HepG2 (cell line): ENCODE data around the gene AKAP10. TPM values are rescaled to one million over a fixed set of nuclear protein-coding genes. Genes with fewer than 3 reads are reported as not detected.

ENCODE experiments used
- ATAC-seq: fragments of 200-7000 bp; cut with Tn5 transposase; 3 replicates; pipeline ENCODE4 v1.9.1; 2020; ENCODE audit warnings: mild to moderate bottlenecking, moderate library complexity
- BruUV-seq: library from RNA; stranded (reverse); fragments of 400-500 nt; replicated peaks from 2 replicates; lab custom pipeline; 2021; lab: Mats Ljungman, UMichigan
- CTCF ChIA-PET: fragments of 300-600 bp; formaldehyde crosslinking; extraction: SDS; loops from one replicate; lab custom pipeline; 2021; ENCODE audit warnings: low total read pairs, inconsistent platforms, low intra/inter-chr PET ratio; lab: Yijun Ruan, JAX
- POLR2A ChIA-PET: fragments of 350-600 bp; sonication (Branson Sonifier 250); formaldehyde crosslinking; loops from one replicate; lab custom pipeline; 2020; ENCODE audit warnings: antibody characterized with exemption, inconsistent platforms; lab: Yijun Ruan, JAX
- DNase-seq: peaks from one replicate; pipeline ENCODE4 v3.0.0-alpha.2; 2015; ENCODE audit warnings: low spot score
- FAIRE-seq: peaks from 3 replicates; lab custom pipeline; 2011; peaks lifted over from hg19 to GRCh38; lab: Jason Lieb, UNC
- H2AFZ ChIP-seq: one replicate; pipeline ENCODE4 v1.6.1; 2011; ENCODE audit warnings: low read length, inconsistent platforms
- H3K27ac ChIP-seq: fragments of 300-600 bp; 3 replicates; pipeline ENCODE4 v1.8.0; 2011; ENCODE audit warnings: mixed run types, mild to moderate bottlenecking, mixed read lengths, low read length, inconsistent platforms; ENCODE audit not compliant: insufficient read depth; ENCODE audit errors: extremely low read length
- H3K27me3 ChIP-seq, 2 experiments: fragments of 200-600 bp in 1 of 2; 2 replicates in 1 of 2; 3 replicates in 1 of 2; pipeline versions ENCODE4 v1.6.0 to v1.8.0; 2011; ENCODE audit warnings: low read length in 2 of 2, mild to moderate bottlenecking in 2 of 2, moderate library complexity in 2 of 2, inconsistent platforms in 1 of 2; ENCODE audit not compliant: insufficient read depth in 2 of 2, control insufficient read depth in 1 of 2
- H3K36me3 ChIP-seq, 2 experiments: fragments of 200-600 bp in 1 of 2; replicated peaks in 1 of 2; 2 replicates in 1 of 2; 3 replicates in 1 of 2; pipeline versions ENCODE4 v1.5.1 to v1.8.0; 2011; ENCODE audit warnings: low read length in 2 of 2, inconsistent platforms in 1 of 2; ENCODE audit not compliant: insufficient read depth in 2 of 2, control insufficient read depth in 1 of 2
- H3K4me1 ChIP-seq: 2 replicates; pipeline ENCODE4 v1.5.1; 2012; ENCODE audit warnings: low read length, inconsistent platforms; ENCODE audit not compliant: insufficient read depth
- H3K4me2 ChIP-seq: 2 replicates; pipeline ENCODE4 v1.6.0; 2011; ENCODE audit warnings: low read depth, low read length, inconsistent platforms
- H3K4me3 ChIP-seq, 3 experiments: fragments of 200-600 bp in 1 of 3; sonication (generic), shearing (Covaris generic) in 1 of 3; replicated peaks in 1 of 3; 2 replicates each; pipeline ENCODE4 v1.5.1; 2011 to 2016; ENCODE audit warnings: low read length in 3 of 3, inconsistent platforms in 2 of 3, low read depth in 2 of 3, mild to moderate bottlenecking in 2 of 3, control low read depth in 1 of 3, mixed read lengths in 1 of 3; ENCODE audit not compliant: insufficient read depth in 1 of 3
- H3K79me2 ChIP-seq: one replicate; pipeline ENCODE4 v1.6.1; 2011; ENCODE audit warnings: low read length, inconsistent platforms; ENCODE audit not compliant: insufficient read depth
- H3K9ac ChIP-seq: 2 replicates; pipeline ENCODE4 v1.6.0; 2011; ENCODE audit warnings: mild to moderate bottlenecking, low read depth, low read length, inconsistent platforms; ENCODE audit not compliant: insufficient read depth
- H3K9me3 ChIP-seq: 2 replicates; pipeline ENCODE4 v1.5.1; 2012; ENCODE audit warnings: mild to moderate bottlenecking, low read length
- H4K20me1 ChIP-seq: 2 replicates; pipeline ENCODE4 v1.6.0; 2011; ENCODE audit warnings: inconsistent platforms, mild to moderate bottlenecking, low read length, moderate library complexity; ENCODE audit not compliant: insufficient read depth
- CAMTA2 ChIP-seq: sonication (generic); formaldehyde crosslinking; IDR thresholded peaks from 2 replicates; pipeline ENCODE4 v1.4.0; 2020; ENCODE audit warnings: mild to moderate bottlenecking, missing genetic modification reagents, borderline replicate concordance
- EEA1 ChIP-seq: sonication (generic); formaldehyde crosslinking; IDR thresholded peaks from 2 replicates; pipeline ENCODE4 v1.5.1; 2020; ENCODE audit warnings: mild to moderate bottlenecking, missing genetic modification reagents, borderline replicate concordance
- FOXO1 ChIP-seq: sonication (generic); formaldehyde crosslinking; IDR thresholded peaks from 2 replicates; pipeline ENCODE4 v1.4.0; 2020; ENCODE audit warnings: missing genetic modification reagents
- HNRNPUL1 ChIP-seq: fragments of 200-400 bp; formaldehyde crosslinking; IDR thresholded peaks from 2 replicates; pipeline ENCODE4 v1.6.1; 2017; ENCODE audit warnings: low read depth, mild to moderate bottlenecking, low read length, moderate library complexity
- MIER3 ChIP-seq: IDR thresholded peaks from 2 replicates; pipeline ENCODE4 v1.6.1; 2016; ENCODE audit warnings: missing compliant biosample characterization, borderline replicate concordance
- PAF1 ChIP-seq: IDR thresholded peaks from 2 replicates; pipeline ENCODE4 v1.6.1; 2016; ENCODE audit warnings: missing genetic modification reagents, missing compliant biosample characterization
- PITX1 ChIP-seq: sonication (generic); formaldehyde crosslinking; IDR thresholded peaks from 2 replicates; pipeline ENCODE4 v1.5.1; 2020; ENCODE audit warnings: mild to moderate bottlenecking, missing genetic modification reagents
- WIZ ChIP-seq: sonication (generic); formaldehyde crosslinking; IDR thresholded peaks from 2 replicates; pipeline ENCODE4 v1.5.1; 2020; ENCODE audit warnings: mild to moderate bottlenecking, missing genetic modification reagents
- ZBTB3 ChIP-seq: sonication (generic); formaldehyde crosslinking; IDR thresholded peaks from 2 replicates; pipeline ENCODE4 v1.4.0; 2020; ENCODE audit warnings: low read depth, mild to moderate bottlenecking, moderate library complexity, missing genetic modification reagents, borderline replicate concordance
- ZNF317 ChIP-seq: sonication (generic); formaldehyde crosslinking; IDR thresholded peaks from 2 replicates; pipeline ENCODE4 v1.5.0; 2020; ENCODE audit warnings: mild to moderate bottlenecking, missing genetic modification reagents
- ZNF484 ChIP-seq: sonication (generic); formaldehyde crosslinking; IDR thresholded peaks from 2 replicates; pipeline ENCODE4 v1.5.1; 2020; ENCODE audit warnings: mild to moderate bottlenecking, low read depth, missing genetic modification reagents, borderline replicate concordance
- WGBS: methylation state at CpG from one replicate; pipeline ENCODE4 v1.1.6; 2017; ENCODE audit warnings: low lambda C conversion rate; 5-methylcytosine and 5-hydroxymethylcytosine counted together
- in situ Hi-C: cut with HindIII; loops from 2 replicates; pipeline ENCODE4 v1.10.0; 2017; ENCODE audit warnings: low pct_unique_long_range_greater_than_20kb; ENCODE audit not compliant: extremely low pct_ligation_motif_present
- intact Hi-C: fragments of 100-400 bp; cut with micrococcal nuclease; formaldehyde crosslinking; loops from one replicate; pipeline ENCODE4 v1.10.0; 2022; ENCODE audit not compliant: unreplicated experiment
- polyA plus RNA-seq, 8 experiments: library from polyadenylated mRNA; depleted of rRNA in 3 of 8; stranded (reverse) in 7 of 8; unstranded in 1 of 8; fragments of >200 nt; fragmentation: Illumina TruSeq in 4 of 8; extraction: Trizol in 4 of 8; gene quantifications; 2 replicates each; pipeline versions ENCODE4 v1.2.1 to v1.2.3, GENCODE V29; 2011 to 2016; ENCODE audit warnings: low read depth in 4 of 8, missing spikeins in 1 of 8, mixed read lengths in 1 of 8; ENCODE audit not compliant: insufficient read depth in 1 of 8
- total RNA-seq, 5 experiments: library from RNA; depleted of rRNA; stranded (reverse); fragments of >200 nt; fragmentation: Illumina TruSeq; extraction: Trizol; gene quantifications; 2 replicates each; pipeline ENCODE4 v1.2.3, GENCODE V29; 2016; ENCODE audit warnings: low read depth in 1 of 5
- TF ChIP-seq, protein P1 (sequence below), 2 experiments: sonication (generic) in 1 of 2; formaldehyde crosslinking in 1 of 2; IDR thresholded peaks; 2 replicates each; pipeline versions ENCODE4 v1.5.1 to v1.6.1; 2011 to 2020; ENCODE audit warnings: borderline replicate concordance in 1 of 2, low read depth in 1 of 2, low read length in 1 of 2, mild to moderate bottlenecking in 1 of 2, missing genetic modification reagents in 1 of 2, moderate library complexity in 1 of 2

AKAP10 gene
- total and polyA plus RNA-seq, 2 of the 13 experiments (the other 11 are each of a cell fraction or from before 2014, with no cell fraction given): 17.6 to 21.7 TPM

DNA sequence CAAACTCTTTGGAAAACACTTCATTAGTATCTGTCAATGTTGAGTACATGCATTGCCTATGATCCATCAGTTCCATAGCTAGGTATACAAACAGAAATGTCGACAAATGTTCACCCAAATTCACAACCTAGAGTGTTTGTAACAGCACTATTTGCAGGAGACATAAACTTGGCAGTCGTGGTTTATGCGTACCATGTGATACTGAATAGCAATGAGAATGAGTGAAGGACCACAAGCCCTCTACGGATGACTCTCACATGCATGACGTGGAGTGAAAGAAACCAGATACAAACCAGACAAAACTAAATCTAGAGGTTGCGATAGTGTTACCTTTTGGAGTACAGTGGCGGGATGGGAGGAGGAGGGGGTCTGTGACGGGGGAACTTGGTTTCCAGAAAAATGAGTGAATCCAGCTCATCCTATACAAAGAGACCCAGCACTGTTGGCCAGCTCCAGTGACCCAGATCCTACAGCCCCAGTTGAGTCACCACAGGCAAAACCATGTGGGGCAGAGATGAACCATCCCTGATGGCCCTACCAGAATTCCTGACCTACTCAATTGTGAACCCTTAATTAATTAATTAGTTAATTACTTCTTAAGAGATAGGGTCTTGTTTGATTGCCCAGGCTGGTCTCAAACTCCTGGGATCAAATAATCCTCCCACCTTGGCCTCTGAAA, 94.0 kb downstream of the AKAP10 start:
- Histone ChIP-seq H3K27me3 (no peaks in the 10 kb centered on the region), H2AFZ (no peak overlapping the region), H3K4me2 (no peak overlapping the region), H3K4me3 (no peak overlapping the region), H3K9ac (no peak overlapping the region), H3K79me2 (no peaks in the 10 kb centered on the region), H3K36me3 (no peaks in the 10 kb centered on the region), H3K4me1 (no peaks in the 10 kb centered on the region), H4K20me1 (no peaks in the 10 kb centered on the region), H3K9me3 (no peaks in the 10 kb centered on the region), H3K27ac (no peak overlapping the region)
- ATAC-seq: no peak
- CTCF ChIA-PET: no interaction called here
- no TSS peak for BruUV-seq
- FAIRE-seq: no peak
- in situ Hi-C loops: no loop called here
- POLR2A ChIA-PET: no interaction called here
- intact Hi-C loops: no loop called here
- TF ChIP-seq EEA1 (no peak), HNRNPUL1 (no peak), CAMTA2 (no peak), FOXO1 (no peak), MIER3 (CRISPR knock-in tag) (no peak), ZNF317 (CRISPR knock-in tag) (no peak), ZNF484 (CRISPR knock-in tag) (no peak), ZBTB3 (CRISPR knock-in tag) (no peak), PAF1 (no peak), PITX1 (CRISPR knock-in tag) (no peak), WIZ (CRISPR knock-in tag) (no peak)
- TF ChIP-seq, protein P1, sequence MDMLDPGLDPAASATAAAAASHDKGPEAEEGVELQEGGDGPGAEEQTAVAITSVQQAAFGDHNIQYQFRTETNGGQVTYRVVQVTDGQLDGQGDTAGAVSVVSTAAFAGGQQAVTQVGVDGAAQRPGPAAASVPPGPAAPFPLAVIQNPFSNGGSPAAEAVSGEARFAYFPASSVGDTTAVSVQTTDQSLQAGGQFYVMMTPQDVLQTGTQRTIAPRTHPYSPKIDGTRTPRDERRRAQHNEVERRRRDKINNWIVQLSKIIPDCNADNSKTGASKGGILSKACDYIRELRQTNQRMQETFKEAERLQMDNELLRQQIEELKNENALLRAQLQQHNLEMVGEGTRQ (IDR thresholded peaks at IDR 0.05; ENCODE audit: low read depth, low read length): no peak
- TF ChIP-seq, protein P1 (CRISPR knock-in tag; IDR thresholded peaks at IDR 0.05; ENCODE audit: borderline replicate concordance): no peak
- 71% methylated on average over 8 of the region's 8 CpGs for WGBS
- no peak for DNase-seq
